ENCODE measurements around the gene WDR13.
A peak's percentile ranks its signal among the peaks of the same experiment; 100 is the strongest.
"Not testable (repeated sequence)": the region's sequence is repeated elsewhere in the genome, so short reads cannot be mapped to it uniquely, and the experiment has no call there.

The WDR13 gene

DNA sequence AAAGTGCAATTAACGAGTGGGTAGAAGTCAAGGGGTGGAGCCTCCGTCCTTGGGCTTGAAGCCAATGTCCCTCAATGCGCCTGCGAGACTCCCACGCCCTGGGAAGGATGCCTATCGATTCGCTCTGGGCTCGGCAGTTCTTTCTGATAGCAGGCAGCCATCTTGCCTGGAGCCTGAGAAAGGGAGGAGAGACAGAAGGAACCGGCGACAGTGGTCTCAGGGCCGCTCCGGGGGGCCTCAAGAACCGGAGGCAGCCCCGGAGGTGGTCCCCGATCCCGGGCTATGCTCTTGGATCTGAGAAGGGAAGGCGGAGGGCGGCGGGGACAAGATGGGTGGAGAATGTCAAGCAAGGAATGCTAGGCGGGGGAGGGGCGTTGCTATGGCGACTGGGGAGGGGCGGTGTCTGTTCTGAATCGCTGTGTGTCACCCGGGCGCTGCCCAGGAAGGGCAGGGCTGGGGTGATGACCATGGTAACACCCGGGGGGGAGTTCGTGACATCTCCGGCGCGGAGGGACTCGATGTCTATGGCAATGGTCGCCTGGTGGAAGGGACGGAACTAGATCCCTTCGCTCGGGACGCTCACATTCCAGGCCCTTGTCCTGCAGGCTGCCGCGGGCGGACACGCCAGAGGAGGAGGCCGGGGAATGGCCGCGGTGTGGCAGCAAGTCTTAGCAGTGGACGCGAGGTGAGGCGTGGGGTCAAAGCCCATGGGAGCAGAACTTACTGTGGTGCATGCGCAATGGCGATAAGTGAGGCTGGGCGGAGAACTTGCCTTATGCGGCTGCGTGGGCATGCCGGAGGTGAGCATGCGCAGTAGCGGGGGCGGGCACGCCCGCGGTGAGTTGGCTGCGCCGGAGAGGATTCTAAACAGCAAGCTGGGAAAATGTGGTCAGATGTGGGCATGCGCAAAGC is at the start of gene WDR13:
TSS of gene WDR13 (plus strand) at position 140 of the 912 bp plus-strand sequence. CDS start at position 645, 505 bp downstream.
- DNase-seq, result peak; percentile 82

DNA sequence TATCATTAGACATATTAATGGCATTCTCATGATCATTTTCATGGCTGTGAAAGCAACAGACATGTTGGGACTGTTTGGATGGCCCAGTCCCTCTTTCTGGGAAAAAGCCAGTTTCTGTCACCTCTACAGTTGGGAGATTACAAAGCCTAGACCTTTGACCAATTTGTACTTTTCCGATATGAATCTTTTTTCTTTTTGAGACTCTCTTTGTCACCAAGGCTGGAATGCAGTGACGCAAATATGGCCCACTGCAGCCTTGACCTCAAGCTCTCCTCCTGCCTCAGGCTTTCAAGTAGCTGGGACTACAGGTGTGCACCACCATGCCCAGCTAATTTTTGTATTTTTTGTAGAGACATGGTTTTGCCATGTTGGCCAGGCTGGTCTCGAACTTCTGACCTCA is 48.4 kb upstream of the WDR13 start:
- DNase-seq, result no peak

DNA sequence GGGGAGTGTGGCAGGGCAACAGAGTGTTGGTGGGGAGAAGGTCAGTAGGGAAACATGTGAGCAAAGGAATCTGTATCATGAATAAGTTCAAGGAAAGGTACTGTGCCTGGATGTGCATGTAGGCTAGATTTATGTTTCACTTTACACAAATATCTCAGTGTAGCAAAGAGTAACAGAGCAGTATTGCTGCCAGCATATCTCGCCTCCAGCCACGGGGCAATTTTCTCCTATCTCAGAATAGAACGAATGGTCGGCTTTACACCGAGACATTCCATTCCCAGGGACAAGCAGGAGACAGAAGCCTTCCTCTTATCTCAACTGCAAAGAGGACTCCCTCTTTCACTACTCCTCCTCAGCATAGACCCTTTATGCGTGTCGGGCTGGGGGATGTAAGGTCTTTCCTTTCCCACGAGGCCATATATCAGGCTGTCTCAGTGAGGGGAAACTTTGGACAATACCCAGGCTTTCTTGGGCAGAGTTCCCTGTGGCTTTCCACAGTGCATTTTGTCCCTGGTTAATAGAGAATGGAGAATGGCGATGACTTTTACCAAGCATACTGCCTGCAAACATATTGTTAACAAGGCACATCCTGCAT is 41.5 kb upstream of the WDR13 start:
- not testable (repeated sequence) for DNase-seq

DNA sequence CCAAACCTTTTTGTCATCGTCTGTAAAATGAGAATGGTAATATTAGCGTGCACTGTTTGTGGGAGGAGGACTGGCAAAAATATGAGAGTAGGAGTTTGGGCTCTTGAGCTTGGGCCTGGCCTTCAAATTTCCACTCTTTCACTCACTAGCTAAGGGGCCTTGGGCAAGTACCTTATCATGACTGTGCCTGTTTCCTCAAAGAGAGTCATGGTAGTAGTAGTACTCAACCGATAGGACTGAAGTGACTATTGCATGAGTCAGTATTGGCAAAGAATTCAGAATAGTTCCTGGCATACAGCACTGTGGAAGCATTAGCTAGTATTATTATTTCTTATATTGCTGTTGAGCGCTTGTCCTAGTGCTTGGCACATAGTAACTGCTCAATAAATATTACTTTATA is 39.0 kb upstream of the WDR13 start:
- DNase-seq, result no peak

DNA sequence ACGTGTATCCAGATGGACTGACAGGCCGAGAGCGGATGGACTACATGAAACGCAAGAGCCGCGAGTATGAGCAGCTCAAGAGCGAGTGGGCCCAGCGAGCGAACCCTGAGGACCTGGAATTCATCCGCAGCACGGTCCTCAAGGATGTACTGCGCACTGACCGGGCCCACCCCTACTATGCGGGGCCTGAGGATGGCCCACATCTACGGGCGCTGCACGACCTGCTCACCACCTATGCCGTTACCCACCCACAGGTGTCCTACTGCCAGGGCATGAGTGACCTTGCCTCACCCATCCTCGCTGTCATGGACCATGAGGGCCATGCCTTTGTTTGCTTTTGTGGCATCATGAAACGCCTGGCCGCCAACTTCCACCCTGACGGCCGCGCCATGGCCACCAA is 37.7 kb upstream of the WDR13 start:
- no peak for DNase-seq

DNA sequence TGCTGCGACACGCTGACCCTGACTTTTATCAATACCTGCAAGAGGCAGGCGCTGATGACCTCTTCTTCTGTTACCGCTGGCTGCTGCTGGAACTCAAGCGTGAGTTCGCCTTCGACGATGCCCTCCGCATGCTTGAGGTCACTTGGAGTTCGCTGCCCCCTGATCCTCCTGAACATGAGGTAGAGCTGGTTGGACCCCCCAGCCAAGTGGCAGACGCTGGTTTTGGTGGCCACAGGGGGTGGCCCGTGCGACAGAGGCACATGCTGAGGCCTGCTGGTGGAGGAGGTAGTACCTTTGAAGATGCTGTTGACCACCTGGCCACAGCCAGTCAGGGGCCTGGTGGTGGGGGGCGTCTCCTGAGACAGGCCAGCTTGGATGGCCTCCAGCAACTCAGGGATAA is 37.2 kb upstream of the WDR13 start:
- no peak for DNase-seq

DNA sequence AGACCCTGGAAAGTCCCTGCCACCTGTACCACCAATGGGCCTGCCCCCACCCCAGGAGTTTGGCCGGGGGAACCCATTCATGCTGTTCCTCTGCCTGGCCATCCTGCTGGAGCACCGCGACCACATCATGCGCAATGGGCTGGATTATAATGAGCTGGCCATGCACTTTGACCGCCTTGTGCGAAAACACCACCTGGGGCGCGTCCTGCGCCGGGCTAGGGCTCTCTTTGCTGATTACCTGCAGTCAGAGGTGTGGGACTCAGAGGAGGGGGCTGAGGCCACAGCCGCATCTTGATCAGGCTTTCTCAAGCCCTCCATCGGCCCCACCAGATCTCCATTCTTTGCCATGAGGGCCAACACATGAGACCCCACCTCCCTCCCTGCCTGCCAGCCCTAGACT is 36.6 kb upstream of the WDR13 start:
- no peak for DNase-seq

DNA sequence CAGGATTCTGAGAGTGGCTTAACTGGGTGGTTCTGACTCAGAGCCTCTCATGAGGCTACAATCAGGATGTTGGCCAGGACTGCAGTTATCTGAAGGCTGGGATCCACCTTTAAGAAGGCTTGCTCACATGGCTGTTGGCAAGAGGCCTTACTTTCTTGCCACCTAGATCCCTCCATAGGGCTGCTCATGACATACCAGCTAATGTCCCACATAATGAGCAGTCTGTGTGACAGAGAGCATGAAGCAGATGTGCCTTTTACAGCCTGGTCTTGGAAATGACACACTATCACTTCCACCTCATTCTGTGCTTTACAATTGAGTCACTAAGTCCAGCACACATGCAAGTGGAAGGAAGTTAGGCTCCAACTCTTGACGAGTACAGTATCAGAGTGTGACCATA is 27.3 kb upstream of the WDR13 start:
- no peak for DNase-seq

DNA sequence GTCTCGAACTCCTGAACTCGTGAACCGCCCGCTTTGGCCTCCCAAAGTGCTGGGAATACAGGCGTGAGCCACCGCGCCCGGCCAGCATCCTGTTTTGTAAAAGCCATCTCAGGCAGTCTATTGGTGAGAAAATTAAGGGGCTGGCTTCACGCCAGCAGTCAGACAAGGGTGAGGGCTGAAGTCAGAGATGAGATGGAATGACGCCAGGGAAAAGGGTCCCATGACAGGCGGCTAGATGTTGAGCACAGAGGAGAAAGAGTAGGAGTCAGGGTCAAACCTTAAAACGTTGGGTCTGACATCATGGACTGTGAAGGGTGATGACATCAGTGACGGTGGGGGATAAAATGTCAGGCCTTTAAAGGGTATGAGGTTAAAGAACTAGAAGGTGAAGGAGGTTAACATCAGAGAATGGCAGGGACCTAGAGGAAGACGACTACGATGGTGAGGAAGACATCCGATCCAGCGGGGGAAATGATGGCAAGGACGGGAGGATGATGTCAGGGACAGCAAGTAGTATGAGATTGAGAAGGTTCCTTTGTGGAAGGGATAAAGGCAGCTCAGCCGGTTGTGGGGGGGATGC is 23.5 kb upstream of the WDR13 start:
- DNase-seq, result no peak

DNA sequence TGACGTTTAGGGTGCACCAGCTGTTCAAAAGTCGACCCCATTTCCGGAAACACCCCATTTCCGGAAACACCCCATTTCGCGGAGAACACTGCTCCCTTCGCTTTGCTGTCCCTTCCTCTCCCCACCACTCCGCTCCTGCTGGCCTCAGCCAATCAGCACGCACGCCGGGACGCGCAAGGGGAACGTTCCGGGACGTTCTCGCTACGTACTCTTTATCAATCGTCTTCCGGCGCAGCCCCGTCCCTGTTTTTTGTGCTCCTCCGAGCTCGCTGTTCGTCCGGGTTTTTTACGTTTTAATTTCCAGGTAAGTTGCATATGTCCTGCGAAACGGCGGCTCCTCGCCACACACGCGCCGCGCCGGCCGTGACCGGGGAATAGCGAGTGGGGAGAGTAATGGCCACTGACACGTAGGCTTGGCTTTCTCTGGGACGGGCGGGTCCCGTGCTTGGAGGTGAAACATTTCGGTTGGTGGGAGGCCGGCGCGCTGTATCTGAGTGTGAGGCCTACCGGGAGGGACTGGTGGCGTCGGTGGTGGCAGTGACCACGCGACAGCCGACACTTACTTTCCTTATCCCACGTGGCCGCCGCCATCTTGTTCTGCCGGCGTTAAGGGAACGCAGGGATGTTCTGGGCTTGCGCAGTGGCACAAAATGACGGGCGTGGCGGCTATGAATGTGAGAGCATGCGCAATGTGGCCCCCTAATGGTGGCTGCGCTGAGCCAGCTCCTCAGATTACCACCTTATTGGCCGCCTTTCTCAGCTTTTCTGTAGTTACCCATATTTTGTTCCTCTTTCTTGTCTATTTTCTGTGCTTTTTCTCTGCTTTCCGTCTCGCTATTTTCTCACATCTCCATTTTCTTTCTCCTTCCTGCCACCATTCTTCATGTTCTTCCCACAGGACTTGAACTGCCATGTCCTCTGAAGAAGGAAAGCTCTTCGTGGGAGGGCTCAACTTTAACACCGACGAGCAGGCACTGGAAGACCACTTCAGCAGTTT is 22.7 kb upstream of the WDR13 start, which contains the start of gene RBM3:
TSS of gene RBM3 (plus strand) at position 215 of the 997 bp plus-strand sequence. CDS start at position 912, 697 bp downstream.
- peak; percentile 83 for DNase-seq

DNA sequence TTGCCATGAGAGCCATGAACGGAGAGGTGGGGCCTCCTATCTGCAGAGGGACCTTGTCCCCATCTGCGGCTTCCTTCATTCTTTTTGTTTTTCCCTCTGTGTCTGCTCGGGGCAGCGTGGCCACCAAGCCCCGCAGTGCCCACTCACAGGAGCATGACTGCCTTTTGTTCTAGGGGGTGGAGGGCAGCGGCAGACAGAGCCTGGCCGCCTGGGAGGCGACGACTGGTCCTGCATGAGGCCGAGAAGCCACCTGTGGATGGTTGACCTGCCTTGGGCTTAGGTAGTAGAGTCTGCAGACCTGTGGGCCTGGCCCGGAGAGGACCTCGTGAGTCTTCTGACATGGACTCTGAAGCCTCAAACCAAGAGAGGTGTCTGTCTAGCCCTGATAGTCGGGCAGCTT is 21.6 kb upstream of the WDR13 start:
- no peak for DNase-seq

DNA sequence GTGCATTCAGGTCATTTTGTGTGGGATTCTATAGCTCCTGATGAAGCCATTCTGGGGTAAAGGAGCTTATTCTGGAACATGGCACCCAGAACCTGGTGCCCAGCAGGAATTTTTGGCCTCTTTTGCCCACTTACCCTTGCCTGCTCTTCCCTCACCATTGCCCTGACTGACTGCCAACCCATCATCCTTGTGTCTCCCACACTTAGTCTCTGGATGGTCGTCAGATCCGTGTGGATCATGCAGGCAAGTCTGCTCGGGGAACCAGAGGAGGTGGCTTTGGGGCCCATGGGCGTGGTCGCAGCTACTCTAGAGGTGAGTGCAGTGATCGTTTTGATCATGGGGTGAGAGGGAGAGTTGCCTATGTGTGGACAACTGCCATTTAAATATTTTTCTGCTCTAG is 21.2 kb upstream of the WDR13 start:
- no peak for DNase-seq

DNA sequence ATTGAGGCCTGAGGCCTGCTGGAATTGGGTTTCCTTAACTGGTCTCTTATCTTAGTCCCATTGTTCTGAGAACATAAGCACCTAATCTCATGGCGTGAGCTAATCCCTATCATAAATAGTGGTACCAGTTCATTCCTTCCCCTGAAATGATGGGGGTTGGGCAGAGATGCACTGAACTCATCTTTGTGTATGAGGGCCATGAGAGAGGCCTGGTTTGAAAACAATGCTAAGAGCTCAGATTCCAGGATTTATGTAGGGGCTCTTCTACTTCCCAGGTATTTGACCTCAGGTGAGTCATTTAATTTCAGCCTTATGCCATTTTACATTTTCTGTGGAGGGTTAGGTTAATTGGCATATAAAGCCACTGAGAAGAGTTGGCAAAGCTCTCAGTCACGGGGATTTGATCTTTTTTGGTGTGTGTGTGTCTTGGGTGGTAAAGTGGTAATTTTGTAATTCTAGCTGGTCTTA is 18.6 kb upstream of the WDR13 start:
- no peak for DNase-seq

DNA sequence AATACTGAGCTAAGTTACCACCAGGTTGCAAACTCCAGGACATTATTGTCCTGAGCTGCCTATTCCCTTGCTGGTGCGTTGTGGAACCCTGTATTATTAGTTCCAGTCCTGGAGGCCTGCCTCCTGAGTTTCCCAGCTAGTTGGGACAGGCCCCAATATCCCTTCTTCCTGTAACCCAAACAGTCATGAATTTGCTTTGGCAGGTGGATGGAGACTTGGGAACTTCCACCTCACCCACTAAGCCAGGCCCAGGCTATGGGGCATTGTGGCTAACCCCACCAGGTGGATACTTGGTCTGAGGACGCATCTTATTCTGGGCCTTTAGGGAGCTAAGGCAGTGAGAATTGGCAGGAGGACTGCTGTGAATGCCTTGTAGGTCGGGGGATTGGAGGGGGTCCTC is 18.0 kb upstream of the WDR13 start:
- no peak for DNase-seq

DNA sequence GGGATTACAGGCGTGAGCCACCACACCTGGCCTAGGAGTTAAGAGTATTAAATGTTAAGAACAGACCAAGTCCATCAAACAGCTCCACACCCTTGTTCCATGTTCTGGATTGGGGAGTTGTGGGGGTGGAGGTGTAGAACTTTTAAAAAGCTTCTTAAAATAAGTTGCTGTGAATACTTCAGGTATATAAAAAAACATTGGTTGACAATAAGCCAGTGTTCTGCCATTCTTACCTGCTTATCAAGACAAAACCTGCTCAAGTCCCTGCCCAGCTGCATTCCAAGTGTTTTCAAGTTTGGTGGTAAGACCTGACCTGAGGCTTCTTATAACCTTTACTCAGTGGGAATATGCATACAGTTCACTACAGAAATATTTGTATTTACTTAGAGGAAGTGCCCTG is 16.6 kb upstream of the WDR13 start:
- DNase-seq, result no peak

DNA sequence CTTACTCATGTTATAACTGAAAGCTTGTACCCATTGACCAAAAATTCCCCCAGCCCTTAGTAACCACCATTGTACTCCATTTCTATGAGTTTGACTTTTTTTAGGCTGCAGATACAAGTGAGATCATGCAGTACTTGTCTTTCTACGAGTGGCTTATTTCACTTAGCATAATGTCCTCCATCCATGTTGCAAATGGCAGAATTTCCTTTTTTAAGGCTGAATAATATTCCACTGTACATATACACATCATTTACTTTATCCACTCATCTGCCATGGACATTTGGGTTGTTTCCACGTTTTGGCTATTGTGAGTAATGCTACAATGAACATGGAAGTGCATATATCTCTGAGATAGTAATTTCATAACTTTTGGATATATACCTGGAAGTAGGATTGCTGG is 12.6 kb upstream of the WDR13 start:
- no peak for DNase-seq

DNA sequence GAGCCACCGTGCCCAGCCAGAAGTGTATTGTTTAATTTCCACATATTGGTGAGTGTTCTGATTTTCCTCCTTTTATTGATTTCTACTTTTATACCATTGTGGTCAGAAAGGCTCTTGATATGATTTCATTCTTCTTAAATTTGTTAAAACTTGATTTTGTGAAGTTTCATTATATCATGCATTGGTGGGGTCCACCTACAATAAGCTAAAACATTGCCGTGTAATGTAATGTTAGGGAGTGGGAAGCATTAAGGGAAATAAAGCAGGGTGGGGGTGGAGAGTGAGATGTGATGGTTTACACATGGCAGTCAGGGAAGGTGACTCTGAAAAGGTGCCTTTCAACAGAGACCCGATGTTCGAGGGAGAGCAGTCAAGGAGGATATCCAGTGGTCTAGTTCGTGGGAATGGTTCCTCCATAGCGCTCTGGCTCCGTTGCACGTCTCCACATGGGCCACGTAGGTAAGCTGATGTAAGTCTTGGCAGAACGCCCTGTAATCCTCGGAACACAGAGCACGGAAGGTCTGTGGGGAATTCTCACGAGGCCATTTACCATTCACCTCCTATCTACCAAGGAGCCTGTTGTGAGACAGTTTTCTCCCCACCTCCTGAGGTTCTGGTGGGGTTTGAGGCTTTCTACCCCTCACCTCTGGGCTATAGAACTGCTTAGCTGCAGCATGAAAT is 7.7 kb upstream of the WDR13 start:
- no peak for DNase-seq

DNA sequence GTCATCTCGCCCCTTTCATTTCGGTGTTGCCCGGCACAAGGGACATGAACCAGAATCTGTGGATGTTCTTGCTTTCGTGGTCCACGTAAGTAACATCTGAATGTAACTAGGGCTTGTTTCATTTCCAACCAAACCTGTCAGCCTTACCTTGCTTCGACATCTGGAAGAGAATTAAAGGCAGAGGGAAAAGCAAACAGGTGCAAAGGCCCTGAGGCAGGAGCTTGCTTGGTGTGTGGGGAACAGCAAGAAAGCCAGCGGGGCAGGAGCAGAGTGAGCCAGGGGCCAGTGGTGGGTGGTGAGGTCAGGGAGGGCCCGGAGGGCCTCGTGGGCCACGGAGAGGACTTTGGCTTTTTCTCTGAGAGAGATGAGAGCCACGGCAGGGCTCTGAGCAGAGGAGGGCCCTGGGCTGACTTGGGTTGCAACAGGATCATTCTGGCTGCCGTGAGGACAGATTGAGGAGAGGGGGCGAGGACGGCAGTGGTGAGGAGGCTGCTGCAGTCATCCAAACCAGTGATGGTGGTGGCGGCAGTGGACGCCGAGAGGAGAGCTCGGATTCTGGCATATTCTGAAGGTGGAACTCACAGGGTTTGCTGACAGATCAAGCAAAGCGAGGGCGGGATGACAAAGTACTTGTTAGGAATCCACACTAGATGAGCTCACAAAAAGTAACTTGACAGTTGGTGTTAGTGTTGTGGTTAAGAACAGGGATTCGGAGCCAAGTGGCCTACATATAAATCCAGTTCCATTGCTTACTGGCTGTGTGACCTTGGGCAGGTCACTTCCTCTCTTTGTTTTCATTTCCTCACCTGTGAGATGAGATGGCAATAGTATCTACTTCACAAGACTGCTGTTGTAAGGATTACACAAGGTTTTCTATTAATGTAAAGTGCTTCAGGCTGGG is 6.8 kb upstream of the WDR13 start:
- no peak for DNase-seq

DNA sequence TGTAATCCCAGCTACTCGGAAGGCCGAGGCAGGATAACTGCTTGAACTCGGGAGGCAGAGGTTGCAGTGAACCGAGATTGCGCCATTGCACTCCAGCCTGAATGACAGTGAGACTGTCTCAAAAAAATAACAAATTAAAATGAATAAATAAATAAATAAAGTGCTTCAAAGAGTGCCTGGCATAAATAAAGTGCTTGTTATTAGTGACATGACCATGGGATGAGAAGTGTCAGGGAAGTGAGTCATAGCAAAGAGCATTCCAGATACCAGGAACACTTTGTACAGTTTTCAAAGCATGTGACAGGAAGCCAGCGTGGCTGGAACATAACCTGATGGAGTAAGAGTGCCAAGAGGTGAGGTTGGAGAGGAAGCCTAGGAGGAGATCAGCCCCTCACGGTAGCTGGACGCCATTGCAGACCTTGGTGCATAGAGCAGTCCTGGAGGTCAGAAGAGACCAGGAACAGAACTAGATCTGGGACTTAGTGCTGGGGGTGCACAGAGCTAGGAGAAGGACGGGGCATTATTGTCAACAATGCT is 6.0 kb upstream of the WDR13 start:
- no peak for DNase-seq

DNA sequence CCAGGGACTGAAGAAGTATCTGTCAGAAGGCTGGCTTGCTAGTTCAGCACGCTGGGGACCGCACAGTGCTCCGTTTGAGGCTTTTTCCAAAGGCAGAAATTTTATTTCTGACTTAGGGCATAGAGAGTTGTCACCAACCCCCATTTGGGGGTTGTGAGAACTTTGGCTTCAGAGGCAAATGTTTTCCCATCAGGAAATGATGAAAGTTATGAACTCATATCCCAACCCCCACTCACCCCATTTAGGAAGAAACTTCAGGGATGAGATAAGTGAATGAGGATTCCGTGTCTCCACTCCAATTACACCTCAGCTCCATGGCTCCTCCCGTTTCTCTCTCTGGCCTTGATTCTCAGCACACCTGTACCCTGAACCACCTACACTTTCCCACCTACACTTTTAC is 4.3 kb upstream of the WDR13 start:
- no peak for DNase-seq

DNA sequence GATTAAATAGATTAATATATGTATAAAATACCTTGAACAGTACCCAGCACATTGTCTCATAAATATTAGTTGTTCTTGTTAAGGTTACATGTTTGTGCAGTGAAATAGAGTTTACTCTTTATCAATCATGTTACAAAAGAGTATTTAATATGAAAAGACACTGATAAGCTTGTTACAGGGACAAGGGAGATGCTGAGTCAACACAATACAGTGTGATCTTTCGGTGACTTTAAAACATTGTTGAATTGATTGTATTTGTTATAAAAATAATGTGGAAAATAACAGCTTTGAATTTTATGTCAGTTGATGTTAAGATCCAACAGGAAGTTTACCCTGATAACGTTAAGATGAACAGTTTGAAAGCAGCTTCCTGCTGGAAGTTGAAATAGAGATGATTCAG is 1.4 kb upstream of the WDR13 start:
- no peak for DNase-seq
